Ovary (tissue), 3 donors: ENCODE results near the gene KLHL3.

ENCODE experiments used
- CTCF ChIP-seq, 3 donors: fragments of 450-650 bp in 2 of 3; fragments of 200-600 bp in 1 of 3; IDR thresholded peaks; one replicate each; pipeline versions ENCODE4 v1.5.1 to v1.8.0; 2016 to 2022; ENCODE audit warnings: antibody characterized with exemption in 3 of 3, mild to moderate bottlenecking in 1 of 3
- EP300 ChIP-seq: sonication (generic); formaldehyde crosslinking; IDR thresholded peaks from one replicate; pipeline ENCODE4 v1.6.1; 2017; ENCODE audit warnings: antibody characterized with exemption
- POLR2A ChIP-seq: fragments of 450-650 bp; IDR thresholded peaks from one replicate; pipeline ENCODE4 v1.6.1; 2017; ENCODE audit warnings: antibody characterized with exemption, mild to moderate bottlenecking, moderate library complexity
- donor health status: DM: no; HTN: no; CAD: no.

GRCh38 chr5:137636099-137636498 is 99.8 kb downstream of the KLHL3 start:
- TF ChIP-seq POLR2A (no peak), CTCF (IDR thresholded peaks at IDR 0.05) (no peak), EP300 (no peak)
